ENCODE data around the gene CA10. TPM values are rescaled to one million over a fixed set of nuclear protein-coding genes. Genes with fewer than 3 reads are reported as not detected.

CA10 gene
- total RNA-seq, 4 donors from 2014 or later = not detected

DNA sequence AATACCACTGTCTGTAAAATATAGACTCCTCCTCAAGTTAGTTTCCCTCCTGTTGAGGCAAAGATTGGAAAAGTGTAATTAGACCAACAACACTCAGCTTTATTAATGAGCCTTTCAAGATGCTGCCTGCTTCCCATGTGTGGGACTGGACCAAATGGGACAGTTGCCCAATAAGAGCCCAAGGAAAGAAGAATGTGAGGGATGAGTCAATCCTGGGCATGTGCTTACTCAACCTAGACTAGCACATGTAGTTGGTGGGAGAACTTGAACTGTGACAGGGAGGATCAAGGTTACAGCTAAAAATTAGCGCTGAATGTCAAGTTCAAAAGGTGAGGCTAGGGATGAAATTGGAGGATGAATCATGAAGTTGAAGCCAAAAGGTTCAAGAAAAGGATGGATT is 435.5 kb downstream of the CA10 start:
- Histone ChIP-seq H3K4me1 (no peaks in the 10 kb centered on the region), H3K4me3 (no peak overlapping the region), H3K27me3 (no peaks in the 10 kb centered on the region), H3K9me3 (no peaks in the 10 kb centered on the region), H3K27ac (no peak overlapping the region), H3K36me3 (no peaks in the 10 kb centered on the region)
- TF ChIP-seq POLR2AphosphoS5 (IDR thresholded peaks at IDR 0.05) = no peak
- no peak for DNase-seq (ENCODE audit: low spot score in 2 of 2)
- WGBS = 88% methylated on average over 1 of the region's 1 CpG

DNA sequence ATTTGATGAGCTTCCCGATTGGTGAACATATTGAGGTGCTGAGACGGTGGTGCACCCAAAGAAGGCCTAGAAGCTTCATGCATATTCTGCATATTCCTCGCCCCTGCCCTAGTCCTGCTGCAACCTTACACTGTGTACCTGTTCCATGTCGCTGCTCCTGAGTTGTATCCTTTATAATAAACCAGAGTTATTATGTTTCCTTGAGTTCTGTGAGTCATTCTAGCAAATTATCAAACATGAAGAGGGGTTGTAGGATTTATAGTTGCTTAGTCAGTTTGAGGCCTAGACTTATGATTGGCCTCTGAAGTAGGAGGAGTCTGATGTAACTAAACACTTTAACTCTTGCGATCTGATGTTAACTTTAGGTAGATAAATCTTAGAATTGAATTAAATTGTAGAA is 436.8 kb downstream of the CA10 start:
- TF ChIP-seq POLR2A (IDR thresholded peaks at IDR 0.05) (no peak), EP300 (IDR thresholded peaks at IDR 0.05) (no peak), POLR2AphosphoS5 (IDR thresholded peaks at IDR 0.05) (no peak)
- TF ChIP-seq, protein P1, sequence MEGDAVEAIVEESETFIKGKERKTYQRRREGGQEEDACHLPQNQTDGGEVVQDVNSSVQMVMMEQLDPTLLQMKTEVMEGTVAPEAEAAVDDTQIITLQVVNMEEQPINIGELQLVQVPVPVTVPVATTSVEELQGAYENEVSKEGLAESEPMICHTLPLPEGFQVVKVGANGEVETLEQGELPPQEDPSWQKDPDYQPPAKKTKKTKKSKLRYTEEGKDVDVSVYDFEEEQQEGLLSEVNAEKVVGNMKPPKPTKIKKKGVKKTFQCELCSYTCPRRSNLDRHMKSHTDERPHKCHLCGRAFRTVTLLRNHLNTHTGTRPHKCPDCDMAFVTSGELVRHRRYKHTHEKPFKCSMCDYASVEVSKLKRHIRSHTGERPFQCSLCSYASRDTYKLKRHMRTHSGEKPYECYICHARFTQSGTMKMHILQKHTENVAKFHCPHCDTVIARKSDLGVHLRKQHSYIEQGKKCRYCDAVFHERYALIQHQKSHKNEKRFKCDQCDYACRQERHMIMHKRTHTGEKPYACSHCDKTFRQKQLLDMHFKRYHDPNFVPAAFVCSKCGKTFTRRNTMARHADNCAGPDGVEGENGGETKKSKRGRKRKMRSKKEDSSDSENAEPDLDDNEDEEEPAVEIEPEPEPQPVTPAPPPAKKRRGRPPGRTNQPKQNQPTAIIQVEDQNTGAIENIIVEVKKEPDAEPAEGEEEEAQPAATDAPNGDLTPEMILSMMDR (IDR thresholded peaks at IDR 0.05) = no peak
- Histone ChIP-seq H3K4me1 (no peaks in the 10 kb centered on the region), H3K9me3 (no peaks in the 10 kb centered on the region), H3K4me3 (no peak overlapping the region), H3K27me3 (no peaks in the 10 kb centered on the region), H3K36me3 (no peaks in the 10 kb centered on the region), H3K27ac (no peak overlapping the region)
- 93% methylated on average over 5 of the region's 5 CpGs for WGBS
- DNase-seq (ENCODE audit: low spot score in 2 of 2) = no peak

DNA sequence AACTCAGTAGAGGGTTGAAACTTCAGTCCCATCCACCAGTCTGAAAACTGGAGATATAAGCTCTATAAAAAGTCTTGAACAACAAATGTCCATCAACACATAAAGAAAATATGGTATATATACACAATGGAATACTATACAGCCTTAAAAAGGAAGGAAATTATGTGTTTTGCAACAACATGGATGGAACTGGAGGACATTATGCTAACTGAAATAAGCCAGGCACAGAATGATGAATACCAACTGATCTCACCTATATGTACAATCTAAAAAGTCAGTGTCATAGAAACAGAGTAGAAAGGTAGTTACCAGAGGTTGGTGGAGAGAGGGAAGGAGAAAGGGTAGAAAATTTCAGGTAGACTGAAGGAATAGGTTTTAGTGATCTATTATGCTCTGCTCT is 438.1 kb downstream of the CA10 start:
- H3K4me1 ChIP-seq = no peaks in the 10 kb centered on the region

DNA sequence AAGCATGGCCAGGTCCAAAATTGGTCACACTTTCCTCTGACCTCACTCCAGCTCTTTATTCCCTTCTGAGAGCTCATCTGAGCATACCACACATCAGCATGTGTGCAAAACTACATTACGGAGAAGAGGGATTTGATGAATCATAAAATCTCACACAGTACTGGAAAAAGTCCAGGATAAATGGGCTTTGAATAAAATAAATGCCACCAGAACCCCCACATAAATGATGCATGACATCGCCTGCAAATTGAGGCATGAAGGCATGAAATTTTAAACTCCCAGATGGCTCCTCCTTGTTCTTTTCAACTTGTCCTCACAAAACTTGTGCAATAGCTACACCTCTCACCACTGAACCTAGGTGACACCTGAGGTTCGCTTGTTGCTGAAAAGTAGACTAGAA is 439.5 kb downstream of the CA10 start:
- Histone ChIP-seq H3K27ac (no peak overlapping the region), H3K27me3 (no peaks in the 10 kb centered on the region), H3K4me3 (no peak overlapping the region), H3K4me1 (no peaks in the 10 kb centered on the region), H3K9me3 (no peaks in the 10 kb centered on the region), H3K36me3 (no peaks in the 10 kb centered on the region)
- WGBS = 79% methylated on average over 3 of the region's 3 CpGs
- DNase-seq (ENCODE audit: low spot score in 2 of 2) = no peak
- TF ChIP-seq POLR2AphosphoS5 (IDR thresholded peaks at IDR 0.05) (no peak), POLR2A (IDR thresholded peaks at IDR 0.05) (no peak), EP300 (IDR thresholded peaks at IDR 0.05) (no peak)
- TF ChIP-seq, protein P1 (IDR thresholded peaks at IDR 0.05) = no peak

More for the DNA sequence above, 438.1 kb downstream of the CA10 start:
- Histone ChIP-seq H3K36me3 (no peaks in the 10 kb centered on the region), H3K4me3 (no peak overlapping the region), H3K27ac (no peak overlapping the region), H3K9me3 (no peaks in the 10 kb centered on the region), H3K27me3 (no peaks in the 10 kb centered on the region)
- DNase-seq (ENCODE audit: low spot score in 2 of 2) = no peak
- TF ChIP-seq, protein P1 (IDR thresholded peaks at IDR 0.05) = no peak
- TF ChIP-seq POLR2AphosphoS5 (IDR thresholded peaks at IDR 0.05) (no peak), POLR2A (IDR thresholded peaks at IDR 0.05) (no peak), EP300 (IDR thresholded peaks at IDR 0.05) (no peak)

DNA sequence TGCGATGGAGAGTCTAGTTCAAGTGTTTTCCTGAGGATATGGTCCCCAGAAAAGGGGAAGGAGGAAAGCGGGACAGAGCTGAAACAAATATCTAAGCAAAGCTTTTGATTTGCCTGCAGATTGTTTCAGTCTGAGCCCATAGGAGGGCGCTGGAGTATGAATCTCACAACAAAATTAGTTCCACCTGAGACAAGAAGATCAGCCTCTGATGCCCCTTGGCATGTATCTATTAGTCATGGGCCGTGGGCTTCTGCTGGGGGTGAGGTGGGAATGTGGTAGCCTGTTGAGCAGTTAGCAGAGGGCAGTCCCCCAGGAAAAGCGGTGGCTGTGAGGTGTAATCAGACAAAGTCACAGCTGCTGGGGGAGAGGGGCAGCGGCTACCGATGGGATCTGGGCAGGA is 446.9 kb downstream of the CA10 start:
- no peak overlapping the region for H3K4me3 ChIP-seq
- no peak for TF ChIP-seq POLR2AphosphoS5 (IDR thresholded peaks at IDR 0.05)
- no peak for TF ChIP-seq POLR2A (IDR thresholded peaks at IDR 0.05)
- TF ChIP-seq, protein P1 (IDR thresholded peaks at IDR 0.05) = no peak
- no peak for TF ChIP-seq EP300 (IDR thresholded peaks at IDR 0.05)
- 84% methylated on average over 7 of the region's 7 CpGs for WGBS
- DNase-seq (ENCODE audit: low spot score in 2 of 2) = no peak
- H3K27ac ChIP-seq = no peak overlapping the region
- peaks cover 5% of the 10 kb centered on the region for H3K27me3 ChIP-seq
- peaks cover 12% of the 10 kb centered on the region for H3K4me1 ChIP-seq
- H3K9me3 ChIP-seq = no peaks in the 10 kb centered on the region
- no peaks in the 10 kb centered on the region for H3K36me3 ChIP-seq

DNA sequence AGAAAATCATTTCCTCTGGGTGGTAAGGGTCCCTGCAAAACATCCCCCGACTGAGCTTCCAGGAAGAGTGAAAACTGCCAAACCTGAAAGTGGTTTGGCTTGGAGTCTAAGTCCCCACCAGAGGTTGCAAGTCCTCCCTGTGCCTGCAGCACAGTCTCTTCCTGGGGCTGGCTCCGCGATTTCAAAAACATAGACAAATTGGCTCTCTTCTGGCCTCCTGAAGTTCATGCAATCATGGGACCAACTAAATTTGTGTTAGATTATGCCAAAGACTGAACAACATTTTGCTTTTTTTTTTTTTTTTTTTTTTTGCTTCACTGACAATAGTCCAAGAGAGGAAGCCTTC is 447.9 kb downstream of the CA10 start:
- Histone ChIP-seq H3K36me3 (no peaks in the 10 kb centered on the region), H3K4me3 (no peak overlapping the region), H3K27me3 (peaks cover 5% of the 10 kb centered on the region), H3K9me3 (no peaks in the 10 kb centered on the region), H3K27ac (no peak overlapping the region), H3K4me1 (peaks cover 12% of the 10 kb centered on the region)
- no peak for TF ChIP-seq POLR2AphosphoS5 (IDR thresholded peaks at IDR 0.05)
- TF ChIP-seq, protein P1 (IDR thresholded peaks at IDR 0.05) = no peak
- 59% methylated on average over 3 of the region's 3 CpGs for WGBS
- DNase-seq (ENCODE audit: low spot score in 2 of 2) = no peak
